ENCODE results near the gene GNA12. TPM values are rescaled to one million over a fixed set of nuclear protein-coding genes. Genes with fewer than 3 reads are reported as not detected.

GNA12 gene
- total RNA-seq, 2 donors from 2014 or later, result 37.0 to 46.6 TPM

- Mint-ChIP-seq H3K4me3 (no peak overlapping the region), H3K27ac (no peak overlapping the region), H3K36me3 (ENCODE audit: insufficient read depth in 2 of 2) (peaks cover 0 to 2% of the 10 kb centered on the region in 2 donors), H3K27me3 (ENCODE audit: low read depth) (no peaks in the 10 kb centered on the region), H3K9me3 (no peaks in the 10 kb centered on the region), H3K4me1 (ENCODE audit: low read depth) (peaks cover 54% of the 10 kb centered on the region)
- ATAC-seq (replicated peaks in 1 of 2) (no peak), DNase-seq (no peak)
These were observed 19.2 kb downstream of the GNA12 start for GRCh38 chr7:2824678-2825461.

- no peak for DNase-seq
- Mint-ChIP-seq H3K4me3 (no peak overlapping the region), H3K9me3 (no peaks in the 10 kb centered on the region), H3K4me1 (ENCODE audit: low read depth) (peaks cover 61% of the 10 kb centered on the region), H3K27me3 (ENCODE audit: low read depth) (no peaks in the 10 kb centered on the region), H3K36me3 (ENCODE audit: insufficient read depth in 2 of 2) (peaks cover 0 to 4% of the 10 kb centered on the region in 2 donors), H3K27ac (no peak overlapping the region)
- ATAC-seq (replicated peaks in 1 of 2), result no peak
These were observed 20.0 kb downstream of the GNA12 start for GRCh38 chr7:2824026-2824677.

- no peak overlapping the region for H3K27ac Mint-ChIP-seq
- H3K9me3 Mint-ChIP-seq, result no peaks in the 10 kb centered on the region
- no peak for DNase-seq
- peaks cover 68% of the 10 kb centered on the region for H3K4me1 Mint-ChIP-seq (ENCODE audit: low read depth)
- H3K27me3 Mint-ChIP-seq (ENCODE audit: low read depth), result no peaks in the 10 kb centered on the region
- no peak for ATAC-seq (replicated peaks in 1 of 2)
- H3K36me3 Mint-ChIP-seq (ENCODE audit: insufficient read depth in 2 of 2), result peaks cover 0 to 4% of the 10 kb centered on the region in 2 donors
- H3K4me3 Mint-ChIP-seq, result no peak overlapping the region
These were observed 21.0 kb downstream of the GNA12 start for GRCh38 chr7:2823130-2823529.

- DNase-seq, result no peak
- ATAC-seq (replicated peaks in 1 of 2), result peak in 1 of 2 donors; percentile 36
- peak overlapping the region in 1 of 2 donors; percentile 59 for H3K4me3 Mint-ChIP-seq
These were observed 22.1 kb downstream of the GNA12 start for GRCh38 chr7:2821842-2822507.

GRCh38 chr7:2821161-2821841 lies 22.8 kb downstream of the GNA12 start:
- H3K36me3 Mint-ChIP-seq (ENCODE audit: insufficient read depth in 2 of 2), result peaks cover 0 to 4% of the 10 kb centered on the region in 2 donors
- H3K4me3 Mint-ChIP-seq, result peak overlapping the region in 1 of 2 donors; percentile 59
- ATAC-seq (replicated peaks in 1 of 2) (peak; percentile 58 to 76), DNase-seq (no peak)
- peak overlapping the region; percentile 62 for H3K27ac Mint-ChIP-seq
- peaks cover 66% of the 10 kb centered on the region for H3K4me1 Mint-ChIP-seq (ENCODE audit: low read depth)
- H3K27me3 Mint-ChIP-seq (ENCODE audit: low read depth), result no peaks in the 10 kb centered on the region
- H3K9me3 Mint-ChIP-seq, result no peaks in the 10 kb centered on the region

More at GRCh38 chr7:2821842-2822507, 22.1 kb downstream of the GNA12 start:
- Mint-ChIP-seq H3K27ac (peak overlapping the region; percentile 62), H3K36me3 (ENCODE audit: insufficient read depth in 2 of 2) (peaks cover 0 to 4% of the 10 kb centered on the region in 2 donors), H3K4me1 (ENCODE audit: low read depth) (peaks cover 69% of the 10 kb centered on the region), H3K27me3 (ENCODE audit: low read depth) (no peaks in the 10 kb centered on the region), H3K9me3 (no peaks in the 10 kb centered on the region)

GRCh38 chr7:2820508-2820934 lies 23.6 kb downstream of the GNA12 start:
- ATAC-seq (replicated peaks in 1 of 2) (no peak), DNase-seq (no peak)
- H3K36me3 Mint-ChIP-seq (ENCODE audit: insufficient read depth in 2 of 2), result peaks cover 0 to 4% of the 10 kb centered on the region in 2 donors
- H3K4me3 Mint-ChIP-seq, result no peak overlapping the region
- H3K27ac Mint-ChIP-seq, result no peak overlapping the region
- no peaks in the 10 kb centered on the region for H3K27me3 Mint-ChIP-seq (ENCODE audit: low read depth)
- peaks cover 65% of the 10 kb centered on the region for H3K4me1 Mint-ChIP-seq (ENCODE audit: low read depth)
- no peaks in the 10 kb centered on the region for H3K9me3 Mint-ChIP-seq

- Mint-ChIP-seq H3K27me3 (ENCODE audit: low read depth) (no peaks in the 10 kb centered on the region), H3K27ac (no peak overlapping the region), H3K4me1 (ENCODE audit: low read depth) (peaks cover 62% of the 10 kb centered on the region), H3K4me3 (peak overlapping the region in 1 of 2 donors; percentile 71), H3K36me3 (ENCODE audit: insufficient read depth in 2 of 2) (peaks cover 0 to 4% of the 10 kb centered on the region in 2 donors), H3K9me3 (no peaks in the 10 kb centered on the region)
- DNase-seq (no peak), ATAC-seq (replicated peaks in 1 of 2) (no peak)
These were observed 24.1 kb downstream of the GNA12 start for GRCh38 chr7:2819954-2820397.

GRCh38 chr7:2819161-2819953 lies 24.8 kb downstream of the GNA12 start:
- no peaks in the 10 kb centered on the region for H3K27me3 Mint-ChIP-seq (ENCODE audit: low read depth)
- DNase-seq (peak in 1 of 2 donors; percentile 12), ATAC-seq (replicated peaks in 1 of 2) (peak; percentile 65 to 78)
- H3K27ac Mint-ChIP-seq, result peak overlapping the region; percentile 14
- no peaks in the 10 kb centered on the region for H3K9me3 Mint-ChIP-seq
- peaks cover 0 to 4% of the 10 kb centered on the region in 2 donors for H3K36me3 Mint-ChIP-seq (ENCODE audit: insufficient read depth in 2 of 2)
- peaks cover 56% of the 10 kb centered on the region for H3K4me1 Mint-ChIP-seq (ENCODE audit: low read depth)
- H3K4me3 Mint-ChIP-seq, result peak overlapping the region; percentile 39 to 71

GRCh38 chr7:2818653-2819052 lies 25.5 kb downstream of the GNA12 start:
- ATAC-seq (replicated peaks in 1 of 2), result peak in 1 of 2 donors; percentile 10
- no peak for DNase-seq
- H3K9me3 Mint-ChIP-seq, result no peaks in the 10 kb centered on the region
- H3K4me3 Mint-ChIP-seq, result peak overlapping the region; percentile 39 to 71
- H3K27me3 Mint-ChIP-seq (ENCODE audit: low read depth), result no peaks in the 10 kb centered on the region
- H3K36me3 Mint-ChIP-seq (ENCODE audit: insufficient read depth in 2 of 2), result peaks cover 0 to 4% of the 10 kb centered on the region in 2 donors
- H3K4me1 Mint-ChIP-seq (ENCODE audit: low read depth), result peaks cover 55% of the 10 kb centered on the region
- no peak overlapping the region for H3K27ac Mint-ChIP-seq

GRCh38 chr7:2818121-2818520 lies 26.0 kb downstream of the GNA12 start:
- Mint-ChIP-seq H3K4me3 (no peak overlapping the region), H3K36me3 (ENCODE audit: insufficient read depth in 2 of 2) (peaks cover 0 to 4% of the 10 kb centered on the region in 2 donors), H3K9me3 (no peaks in the 10 kb centered on the region), H3K27ac (no peak overlapping the region), H3K27me3 (ENCODE audit: low read depth) (no peaks in the 10 kb centered on the region), H3K4me1 (ENCODE audit: low read depth) (peaks cover 52% of the 10 kb centered on the region)
- DNase-seq (no peak), ATAC-seq (replicated peaks in 1 of 2) (no peak)

- peaks cover 49% of the 10 kb centered on the region for H3K4me1 Mint-ChIP-seq (ENCODE audit: low read depth)
- no peak overlapping the region for H3K4me3 Mint-ChIP-seq
These were observed 26.7 kb downstream of the GNA12 start for GRCh38 chr7:2817456-2817855.

GRCh38 chr7:2815875-2816245 lies 28.2 kb downstream of the GNA12 start:
- ATAC-seq (replicated peaks in 1 of 2), result no peak

More at GRCh38 chr7:2817456-2817855, 26.7 kb downstream of the GNA12 start:
- Mint-ChIP-seq H3K27me3 (ENCODE audit: low read depth) (no peaks in the 10 kb centered on the region), H3K9me3 (no peaks in the 10 kb centered on the region), H3K36me3 (ENCODE audit: insufficient read depth in 2 of 2) (peaks cover 0 to 4% of the 10 kb centered on the region in 2 donors), H3K27ac (no peak overlapping the region)
- DNase-seq, result no peak
- no peak for ATAC-seq (replicated peaks in 1 of 2)

More at GRCh38 chr7:2815875-2816245, 28.2 kb downstream of the GNA12 start:
- Mint-ChIP-seq H3K27ac (no peak overlapping the region), H3K36me3 (ENCODE audit: insufficient read depth in 2 of 2) (peaks cover 0 to 4% of the 10 kb centered on the region in 2 donors), H3K9me3 (no peaks in the 10 kb centered on the region), H3K4me3 (no peak overlapping the region), H3K4me1 (ENCODE audit: low read depth) (peaks cover 38% of the 10 kb centered on the region), H3K27me3 (ENCODE audit: low read depth) (no peaks in the 10 kb centered on the region)
- DNase-seq, result no peak

Data from activated T-cell treated with anti-CD3 and anti-CD28 coated beads, Interleukin-2, amount 50 U/mL, for 72 hours (primary cell).